AG04450 (cell line): ENCODE measurements around the gene LPCAT1. TPM values are rescaled to one million over a fixed set of nuclear protein-coding genes. Genes with fewer than 3 reads are reported as not detected.

Experiments
- CTCF ChIA-PET: fragments of 300-600, 350-600 bp; formaldehyde crosslinking; extraction: SDS; loops from one replicate; lab custom pipeline; 2022; ENCODE audit warnings: antibody characterized with exemption, inconsistent platforms; lab: Charles Lee
- POLR2A ChIA-PET: fragments of 350-600 bp; formaldehyde crosslinking; extraction: SDS; loops from one replicate; lab custom pipeline; 2021; ENCODE audit warnings: antibody characterized with exemption, inconsistent platforms; lab: Yijun Ruan, JAX
- DNase-seq: peaks from one replicate; pipeline ENCODE4 v3.0.0-alpha.2; 2011; ENCODE audit warnings: low read depth, low spot score
- H3K27ac ChIP-seq: one replicate; pipeline ENCODE4 v1.5.1; 2012; ENCODE audit warnings: low read depth, low read length, control low read depth
- H3K27me3 ChIP-seq: one replicate; pipeline ENCODE4 v1.6.0; 2012; ENCODE audit warnings: low read length; ENCODE audit not compliant: control insufficient read depth, insufficient read depth
- H3K4me3 ChIP-seq: 2 replicates; pipeline ENCODE4 v1.5.1; 2011; ENCODE audit warnings: mild to moderate bottlenecking, low read depth, low read length, control low read depth
- H3K9me3 ChIP-seq: 2 replicates; pipeline ENCODE4 v1.5.1; 2012; ENCODE audit warnings: low read length; ENCODE audit not compliant: control insufficient read depth, insufficient read depth
- CTCF ChIP-seq: IDR thresholded peaks from 2 replicates; pipeline ENCODE4 v1.5.1; 2011; ENCODE audit warnings: low read depth, low read length, control low read depth, inconsistent platforms
- polyA plus RNA-seq: library from polyadenylated mRNA; depleted of rRNA; stranded (reverse); fragments of >200 nt; gene quantifications from 2 replicates; pipeline ENCODE4 v1.2.3, GENCODE V29; 2011

LPCAT1 gene
- polyA plus RNA-seq, 1 experiment = 23.4 TPM

GRCh38 chr5:1414311-1415058 lies 109.3 kb downstream of the LPCAT1 start:
- ChIA-PET CTCF (interaction anchor here (0.8 kb wide), 1 partner anchor 65 kb away, joined by 3 read pairs; no protein-coding TSS in a partner anchor), POLR2A (no interaction called here)
- Histone ChIP-seq H3K27me3 (peaks cover 6% of the 10 kb centered on the region), H3K9me3 (peaks cover 8% of the 10 kb centered on the region; the same call in 1 of the 2 replicates), H3K4me3 (no peak overlapping the region), H3K27ac (no peak overlapping the region)
- DNase-seq = no peak
- no peak for TF ChIP-seq CTCF

- no peak overlapping the region for H3K27ac ChIP-seq
- POLR2A ChIA-PET = no interaction called here
Observed at GRCh38 chr5:1413611-1414241, 110.0 kb downstream of the LPCAT1 start.

GRCh38 chr5:1413211-1413610 lies 110.5 kb downstream of the LPCAT1 start:
- Histone ChIP-seq H3K9me3 (peaks cover 9% of the 10 kb centered on the region; the same call in 1 of the 2 replicates), H3K27ac (no peak overlapping the region), H3K4me3 (no peak overlapping the region), H3K27me3 (peaks cover 6% of the 10 kb centered on the region)
- ChIA-PET CTCF (no interaction called here), POLR2A (no interaction called here)
- TF ChIP-seq CTCF = no peak
- DNase-seq = no peak

More at GRCh38 chr5:1413611-1414241, 110.0 kb downstream of the LPCAT1 start:
- no peak for DNase-seq
- peaks cover 9% of the 10 kb centered on the region; the same call in 1 of the 2 replicates for H3K9me3 ChIP-seq
- peaks cover 6% of the 10 kb centered on the region for H3K27me3 ChIP-seq
- CTCF ChIA-PET = interaction anchor here (0.8 kb wide), 1 partner anchor 66 kb away, joined by 3 read pairs; no protein-coding TSS in a partner anchor
- no peak for TF ChIP-seq CTCF
- H3K4me3 ChIP-seq = no peak overlapping the region

GRCh38 chr5:1412621-1413020 lies 111.1 kb downstream of the LPCAT1 start:
- H3K27me3 ChIP-seq = peaks cover 6% of the 10 kb centered on the region
- ChIA-PET CTCF (no interaction called here), POLR2A (no interaction called here)
- TF ChIP-seq CTCF = no peak
- DNase-seq = no peak
- H3K9me3 ChIP-seq = peaks cover 5% of the 10 kb centered on the region; the same call in 1 of the 2 replicates
- no peak overlapping the region for H3K4me3 ChIP-seq
- no peak overlapping the region for H3K27ac ChIP-seq

GRCh38 chr5:1412163-1412562 lies 111.6 kb downstream of the LPCAT1 start:
- no peak for DNase-seq
- H3K27me3 ChIP-seq = peaks cover 8% of the 10 kb centered on the region
- no peak overlapping the region for H3K27ac ChIP-seq
- no peak for TF ChIP-seq CTCF
- ChIA-PET POLR2A (no interaction called here), CTCF (no interaction called here)
- H3K4me3 ChIP-seq = no peak overlapping the region
- peaks cover 5% of the 10 kb centered on the region; the same call in 1 of the 2 replicates for H3K9me3 ChIP-seq
